H9 (cell line): ENCODE results near the gene COLQ. TPM values are rescaled to one million over a fixed set of nuclear protein-coding genes. Genes with fewer than 3 reads are reported as not detected.

Experiments
- DNase-seq: peaks from one replicate; pipeline ENCODE4 v3.0.0-alpha.2; 2017
- H2AFZ ChIP-seq: one replicate; pipeline ENCODE4 v1.6.1; 2013; ENCODE audit warnings: mild to moderate bottlenecking, low read length, control low read depth, moderate library complexity
- H2AK5ac ChIP-seq: 2 replicates; pipeline ENCODE4 v1.6.1; 2013; ENCODE audit warnings: low read length, control low read depth, mixed read lengths; ENCODE audit not compliant: insufficient read length
- H2BK120ac ChIP-seq: one replicate; pipeline ENCODE4 v1.6.1; 2013; ENCODE audit warnings: low read depth, mild to moderate bottlenecking, low read length, control low read depth, inconsistent platforms; ENCODE audit not compliant: poor library complexity, severe bottlenecking
- H2BK12ac ChIP-seq: 2 replicates; pipeline ENCODE4 v1.6.1; 2013; ENCODE audit warnings: low read length, control low read depth, mixed read lengths, low read depth; ENCODE audit not compliant: insufficient read length
- H2BK15ac ChIP-seq: 2 replicates; pipeline ENCODE4 v1.6.1; 2013; ENCODE audit warnings: low read depth, low read length, control low read depth
- H2BK20ac ChIP-seq: one replicate; pipeline ENCODE4 v1.6.1; 2013; ENCODE audit warnings: low read depth, mild to moderate bottlenecking, low read length, control low read depth, inconsistent platforms; ENCODE audit not compliant: poor library complexity, severe bottlenecking
- H2BK5ac ChIP-seq: 2 replicates; pipeline ENCODE4 v1.6.1; 2013; ENCODE audit warnings: low read length, control low read depth, mixed read lengths; ENCODE audit not compliant: insufficient read length
- H3K14ac ChIP-seq: 2 replicates; pipeline ENCODE4 v1.6.1; 2013; ENCODE audit warnings: low read length, control low read depth; ENCODE audit not compliant: insufficient read depth
- H3K18ac ChIP-seq: 2 replicates; pipeline ENCODE4 v1.6.1; 2013; ENCODE audit warnings: low read depth, mild to moderate bottlenecking, mixed read lengths, low read length, control low read depth; ENCODE audit not compliant: insufficient read length
- H3K23ac ChIP-seq: 2 replicates; pipeline ENCODE4 v1.6.1; 2013; ENCODE audit warnings: low read length, control low read depth, mixed read lengths, low read depth; ENCODE audit not compliant: insufficient read length
- H3K23me2 ChIP-seq: 2 replicates; pipeline ENCODE4 v1.6.1; 2013; ENCODE audit warnings: low read depth, mild to moderate bottlenecking, mixed read lengths, low read length, control low read depth; ENCODE audit not compliant: insufficient read length, poor library complexity, severe bottlenecking
- H3K27ac ChIP-seq: 2 replicates; pipeline ENCODE4 v1.5.1; 2013; ENCODE audit warnings: low read length, control low read depth, mixed read lengths, low read depth; ENCODE audit not compliant: insufficient read length
- H3K27me3 ChIP-seq: 2 replicates; pipeline ENCODE4 v1.6.1; 2013; ENCODE audit warnings: low read length, control low read depth, inconsistent platforms; ENCODE audit not compliant: insufficient read depth
- H3K4ac ChIP-seq: 2 replicates; pipeline ENCODE4 v1.6.1; 2013; ENCODE audit warnings: low read depth, mild to moderate bottlenecking, control low read depth, inconsistent platforms, low read length, moderate library complexity
- H3K4me1 ChIP-seq: 2 replicates; pipeline ENCODE4 v1.6.1; 2013; ENCODE audit warnings: low read length, control low read depth, inconsistent platforms; ENCODE audit not compliant: insufficient read depth
- H3K4me2 ChIP-seq: 2 replicates; pipeline ENCODE4 v1.6.1; 2013; ENCODE audit warnings: low read length, control low read depth, mixed read lengths; ENCODE audit not compliant: insufficient read length, insufficient read depth
- H3K56ac ChIP-seq: 2 replicates; pipeline ENCODE4 v1.6.1; 2013; ENCODE audit warnings: low read depth, mild to moderate bottlenecking, mixed read lengths, low read length, control low read depth; ENCODE audit not compliant: insufficient read length
- H3K79me1 ChIP-seq: 2 replicates; pipeline ENCODE4 v1.6.1; 2013; ENCODE audit warnings: low read depth, mild to moderate bottlenecking, moderate library complexity, low read length, control low read depth, inconsistent platforms; ENCODE audit not compliant: insufficient read depth, poor library complexity, severe bottlenecking
- H3K79me2 ChIP-seq: 2 replicates; pipeline ENCODE4 v1.6.1; 2013; ENCODE audit warnings: low read length, control low read depth, inconsistent platforms; ENCODE audit not compliant: insufficient read depth
- H3K9ac ChIP-seq: 2 replicates; pipeline ENCODE4 v1.6.1; 2013; ENCODE audit warnings: low read length, control low read depth, mixed read lengths; ENCODE audit not compliant: insufficient read length; ENCODE audit errors: extremely low read depth
- H3K9me3 ChIP-seq: one replicate; pipeline ENCODE4 v1.6.1; 2013; ENCODE audit warnings: low read depth, low read length, inconsistent platforms; ENCODE audit not compliant: control insufficient read depth
- H3T11ph ChIP-seq: one replicate; pipeline ENCODE4 v1.6.1; 2013; ENCODE audit warnings: mild to moderate bottlenecking, low read length, control low read depth, inconsistent platforms
- H4K20me1 ChIP-seq: one replicate; pipeline ENCODE4 v1.6.1; 2013; ENCODE audit not compliant: control insufficient read depth, insufficient read length, insufficient read depth
- H4K5ac ChIP-seq: 2 replicates; pipeline ENCODE4 v1.6.1; 2013; ENCODE audit warnings: low read depth, mild to moderate bottlenecking, mixed read lengths, low read length, control low read depth; ENCODE audit not compliant: insufficient read length
- H4K8ac ChIP-seq: replicated peaks from 2 replicates; pipeline ENCODE4 v1.6.1; 2013; ENCODE audit warnings: low read length, control low read depth, mixed read lengths, low read depth; ENCODE audit not compliant: insufficient read length
- H4K91ac ChIP-seq: 2 replicates; pipeline ENCODE4 v1.6.1; 2013; ENCODE audit warnings: low read depth, mild to moderate bottlenecking, moderate library complexity, mixed read lengths, low read length, control low read depth; ENCODE audit not compliant: insufficient read length
- H3K27ac Mint-ChIP-seq, 3 experiments: 2 replicates in 2 of 3; 3 replicates in 1 of 3; pipeline ENCODE4 v1.8.0; 2020 to 2021; ENCODE audit warnings: mixed read lengths in 3 of 3, mild to moderate bottlenecking in 1 of 3, moderate library complexity in 1 of 3
- H3K27me3 Mint-ChIP-seq: 2 replicates; pipeline ENCODE4 v1.8.0; 2021; ENCODE audit warnings: low read depth, mild to moderate bottlenecking, moderate library complexity, mixed read lengths
- H3K36me3 Mint-ChIP-seq, 3 experiments: 2 replicates in 2 of 3; 3 replicates in 1 of 3; pipeline ENCODE4 v1.8.0; 2020 to 2021; ENCODE audit warnings: low read depth in 3 of 3, mixed read lengths in 3 of 3; ENCODE audit not compliant: insufficient read depth in 1 of 3
- H3K4me1 Mint-ChIP-seq, 2 experiments: 2 replicates each; pipeline ENCODE4 v1.8.0; 2020; ENCODE audit warnings: mixed read lengths in 2 of 2
- H3K4me3 Mint-ChIP-seq, 2 experiments: 2 replicates in 1 of 2; 3 replicates in 1 of 2; pipeline ENCODE4 v1.8.0; 2020 to 2021; ENCODE audit warnings: mild to moderate bottlenecking in 2 of 2, mixed read lengths in 2 of 2, moderate library complexity in 1 of 2
- H3K9me3 Mint-ChIP-seq, 2 experiments: 2 replicates in 1 of 2; 3 replicates in 1 of 2; pipeline ENCODE4 v1.8.0; 2020; ENCODE audit warnings: mild to moderate bottlenecking in 2 of 2, mixed read lengths in 2 of 2, moderate library complexity in 1 of 2
- CTCF ChIP-seq: fragments of 200-600 bp; sonication (generic); conservative IDR thresholded peaks from 3 replicates; pipeline ENCODE4 v1.8.0; 2021; ENCODE audit warnings: antibody characterized with exemption, mild to moderate bottlenecking
- WGBS: extraction: QIAGEN DNeasy Blood & Tissue Kit; methylation state at CpG from one replicate; pipeline ENCODE4 v1.1.7; 2013; ENCODE audit warnings: missing lambda C conversion rate, low lambda C conversion rate, mixed read lengths; ENCODE audit not compliant: insufficient read length; ENCODE audit errors: extremely low coverage; 5-methylcytosine and 5-hydroxymethylcytosine counted together
- total RNA-seq: library from RNA; stranded (reverse); gene quantifications from 2 replicates; pipeline ENCODE4 v1.2.1, GENCODE V29; 2021

COLQ gene
- total RNA-seq, 1 experiment from 2014 or later, result 0.61 TPM

GRCh38 chr3:15434756-15435155, 86.8 kb downstream of the COLQ start:
- no peak for DNase-seq
- H3K14ac ChIP-seq, result no peak overlapping the region

More at GRCh38 chr3:15434756-15435155, 86.8 kb downstream of the COLQ start:
- no peak overlapping the region for H3K9ac ChIP-seq
- no peak overlapping the region for H2AK5ac ChIP-seq
- no peak overlapping the region for H3K18ac ChIP-seq
- H2BK20ac ChIP-seq, result no peak overlapping the region
- H4K5ac ChIP-seq, result no peak overlapping the region
- no peaks in the 10 kb centered on the region for H4K20me1 ChIP-seq
- no peak overlapping the region for H2AFZ ChIP-seq
- H2BK120ac ChIP-seq, result no peak overlapping the region
- no peaks in the 10 kb centered on the region for H3K9me3 ChIP-seq
- H3T11ph ChIP-seq, result no peak overlapping the region
- no peaks in the 10 kb centered on the region for H3K27me3 ChIP-seq
- no peak overlapping the region for H2BK5ac ChIP-seq
- H3K23me2 ChIP-seq, result no peaks in the 10 kb centered on the region
- Mint-ChIP-seq H3K4me3 (no peak overlapping the region), H3K9me3 (no peaks in the 10 kb centered on the region), H3K4me1 (no peaks in the 10 kb centered on the region), H3K36me3 (peaks cover 26 to 80% (median 78%) of the 10 kb centered on the region in 3 experiments; a peak in 6 of 7 replicates), H3K27ac (no peak overlapping the region), H3K27me3 (no peaks in the 10 kb centered on the region)
- H3K27ac ChIP-seq, result no peak overlapping the region
- H2BK12ac ChIP-seq, result no peak overlapping the region
- no peak for TF ChIP-seq CTCF
- WGBS, result no CpG with 5 or more reads among the region's 4 CpGs
- H3K4me1 ChIP-seq, result no peaks in the 10 kb centered on the region
- H3K4me2 ChIP-seq, result no peak overlapping the region
- no peak overlapping the region for H3K23ac ChIP-seq
- H2BK15ac ChIP-seq, result no peak overlapping the region
- H3K79me1 ChIP-seq, result no peaks in the 10 kb centered on the region
- H3K79me2 ChIP-seq, result no peaks in the 10 kb centered on the region
- H4K8ac ChIP-seq, result no peak overlapping the region
- H3K56ac ChIP-seq, result no peak overlapping the region
- no peak overlapping the region for H3K4ac ChIP-seq
- no peak overlapping the region for H4K91ac ChIP-seq
